GM21367 (cell line): ENCODE data around the gene DIP2C.
"Not testable (repeated sequence)": the region's sequence is repeated elsewhere in the genome, so short reads cannot be mapped to it uniquely, and the experiment has no call there.

ENCODE experiments used
- ATAC-seq: cut with Tn5 transposase; IDR thresholded peaks from one replicate; pipeline ENCODE4 v1.9.1; 2021; ENCODE audit not compliant: unreplicated experiment

The DIP2C gene

GRCh38 chr10:689452-690371 is at the start of gene DIP2C:
Gene DIP2C (minus strand): TSS chr10:689668. CDS start chr10:689578, 90 bp downstream.
- no peak for ATAC-seq

GRCh38 chr10:734481-734880 is 45.0 kb upstream of the DIP2C start:
- ATAC-seq, result no peak

GRCh38 chr10:733086-733485 is 43.6 kb upstream of the DIP2C start:
- no peak for ATAC-seq

- no peak for ATAC-seq
Observed at GRCh38 chr10:729213-729612, 39.7 kb upstream of the DIP2C start.

- no peak for ATAC-seq
Observed at GRCh38 chr10:728603-729002, 39.1 kb upstream of the DIP2C start.

- ATAC-seq, result no peak
Observed at GRCh38 chr10:727162-727790, 37.8 kb upstream of the DIP2C start.

GRCh38 chr10:725786-726185 is 36.3 kb upstream of the DIP2C start:
- no peak for ATAC-seq

GRCh38 chr10:725302-725701 is 35.8 kb upstream of the DIP2C start:
- no peak for ATAC-seq

- no peak for ATAC-seq
Observed at GRCh38 chr10:723973-724372, 34.5 kb upstream of the DIP2C start.

GRCh38 chr10:722281-723060 is 33.0 kb upstream of the DIP2C start:
- ATAC-seq, result no peak

- ATAC-seq, result no peak
Observed at GRCh38 chr10:718143-718700, 28.8 kb upstream of the DIP2C start.

- ATAC-seq, result no peak
Observed at GRCh38 chr10:717458-717857, 28.0 kb upstream of the DIP2C start.

- no peak for ATAC-seq
Observed at GRCh38 chr10:716821-717220, 27.4 kb upstream of the DIP2C start.

- ATAC-seq, result no peak
Observed at GRCh38 chr10:714214-714613, 24.7 kb upstream of the DIP2C start.

GRCh38 chr10:712575-712974 is 23.1 kb upstream of the DIP2C start:
- ATAC-seq, result no peak

- ATAC-seq, result no peak
Observed at GRCh38 chr10:712089-712488, 22.6 kb upstream of the DIP2C start.

GRCh38 chr10:707861-708260 is 18.4 kb upstream of the DIP2C start:
- ATAC-seq, result no peak

GRCh38 chr10:707456-707855 is 18.0 kb upstream of the DIP2C start:
- ATAC-seq, result no peak

GRCh38 chr10:703118-703517 is 13.7 kb upstream of the DIP2C start:
- ATAC-seq, result no peak

- not testable (repeated sequence) for ATAC-seq
Observed at GRCh38 chr10:700183-700582, 10.7 kb upstream of the DIP2C start.
